ENCODE measurements around the gene SLK.

Gene SLK

DNA sequence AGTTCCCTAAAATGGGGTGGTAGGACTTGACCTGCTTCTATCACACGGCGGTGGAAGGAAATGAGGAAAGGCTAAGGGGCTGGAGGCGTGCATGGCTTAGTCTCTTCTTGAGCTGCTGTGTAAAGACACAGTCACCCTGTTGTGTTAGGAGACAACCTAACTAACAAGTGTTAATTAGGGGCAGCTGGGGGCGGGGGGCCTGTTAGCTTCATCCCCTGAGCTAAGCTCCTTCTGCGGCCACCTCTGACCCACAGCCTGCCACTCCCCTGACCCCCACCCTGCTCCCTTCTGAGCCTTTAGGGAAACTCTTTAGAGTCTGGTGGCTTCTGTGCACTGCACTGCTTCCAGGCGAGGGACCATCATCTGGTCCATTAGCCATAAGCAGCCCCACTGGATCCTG lies 90.8 kb downstream of the SLK start:
- no peak for DNase-seq

DNA sequence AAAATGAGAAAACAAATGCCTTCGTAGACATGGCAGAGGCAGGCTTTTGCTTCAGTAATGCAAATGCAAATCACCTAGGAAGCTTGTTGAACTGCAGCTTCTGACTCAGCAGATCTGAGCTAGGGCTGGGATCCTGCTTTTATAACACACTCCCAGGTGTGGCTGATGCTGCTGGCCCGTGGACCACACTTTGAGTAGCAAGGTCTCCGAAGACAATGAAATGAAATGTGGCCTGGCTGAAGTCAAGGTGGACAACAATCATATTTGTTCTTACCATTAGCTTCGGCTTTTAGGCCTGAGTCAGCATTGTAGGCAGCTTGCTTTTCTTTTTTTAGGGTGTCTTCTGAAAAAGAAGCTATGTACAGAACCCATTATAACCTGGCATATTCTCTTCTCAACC lies 92.4 kb downstream of the SLK start:
- DNase-seq = no peak

DNA sequence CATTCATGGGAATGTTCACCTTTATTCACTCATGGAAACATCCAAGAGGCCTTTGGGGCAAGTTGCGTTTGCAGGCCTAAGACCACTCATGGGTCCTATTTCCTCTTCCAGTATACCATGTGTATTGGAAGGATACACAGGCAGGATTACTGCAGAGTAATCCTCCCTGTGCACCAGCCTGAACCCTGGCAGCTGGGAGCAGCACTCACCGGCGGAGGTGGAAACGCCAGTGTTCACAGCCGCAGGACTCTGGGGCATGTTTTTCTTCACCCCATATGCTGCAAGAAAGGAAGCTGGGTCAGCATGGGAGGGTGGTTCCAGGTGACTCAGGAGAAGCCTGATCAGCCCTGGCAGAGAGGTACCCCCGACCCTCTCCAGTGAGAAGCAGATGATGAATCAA lies 94.3 kb downstream of the SLK start:
- no peak for DNase-seq

DNA sequence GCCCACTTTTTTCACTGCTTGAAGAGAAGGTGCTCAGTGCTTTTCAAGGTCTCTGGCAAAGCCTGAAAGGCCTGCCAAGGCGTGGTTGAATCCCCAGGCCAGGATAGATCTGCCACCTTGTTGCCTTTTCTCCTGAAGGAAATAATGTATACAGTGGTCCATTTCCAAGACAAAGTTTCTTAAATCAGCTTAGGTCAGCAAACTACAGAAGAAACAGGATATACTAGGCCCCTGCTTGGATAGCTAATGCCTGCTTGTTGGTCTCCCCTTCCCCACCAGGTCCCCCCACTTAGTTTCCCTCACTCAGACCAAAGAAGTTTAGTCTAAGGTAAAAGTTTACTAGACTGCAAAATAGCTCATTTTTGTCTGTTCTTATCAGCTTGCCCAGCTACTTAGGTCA lies 98.8 kb downstream of the SLK start:
- DNase-seq = no peak

DNA sequence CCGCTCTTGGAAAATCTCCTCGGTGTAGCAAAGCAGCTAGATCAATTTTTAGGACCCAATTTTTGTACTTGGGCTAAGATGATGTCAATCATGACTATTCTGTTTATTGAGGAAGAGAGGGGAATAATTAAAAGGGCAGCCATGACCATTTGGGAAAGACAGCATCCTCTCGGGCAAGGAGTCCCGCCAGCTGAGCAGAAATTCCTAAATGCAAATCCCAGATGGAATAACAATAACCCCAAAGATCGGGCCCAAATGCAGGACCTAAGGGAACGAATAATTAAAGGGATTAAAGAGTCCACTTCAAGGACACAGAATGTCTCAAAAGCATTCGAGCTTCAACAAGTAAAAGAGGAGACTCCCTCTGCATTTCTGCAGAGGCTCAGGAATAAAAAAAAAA lies 100.0 kb downstream of the SLK start:
- no peak for DNase-seq

DNA sequence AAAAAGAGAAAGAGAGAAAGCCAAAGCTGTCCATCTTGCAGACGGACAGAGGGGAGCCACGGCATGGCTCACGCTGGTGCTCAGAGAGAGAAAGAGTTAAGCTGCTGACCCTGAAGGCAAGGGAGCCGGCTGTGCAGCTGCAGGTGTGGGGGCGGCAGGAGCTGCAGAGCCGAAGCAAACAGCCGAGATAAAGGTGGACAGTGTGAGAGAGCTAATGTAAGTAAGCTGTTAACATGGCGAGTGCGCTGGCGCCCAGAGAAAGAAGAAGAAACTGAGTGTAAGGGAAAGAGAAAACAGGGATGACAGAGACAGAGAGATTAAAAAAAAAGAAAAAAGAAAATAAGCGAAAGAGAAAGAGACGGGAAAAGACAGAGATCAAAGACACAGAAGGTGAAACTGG lies 100.6 kb downstream of the SLK start:
- DNase-seq = no peak

DNA sequence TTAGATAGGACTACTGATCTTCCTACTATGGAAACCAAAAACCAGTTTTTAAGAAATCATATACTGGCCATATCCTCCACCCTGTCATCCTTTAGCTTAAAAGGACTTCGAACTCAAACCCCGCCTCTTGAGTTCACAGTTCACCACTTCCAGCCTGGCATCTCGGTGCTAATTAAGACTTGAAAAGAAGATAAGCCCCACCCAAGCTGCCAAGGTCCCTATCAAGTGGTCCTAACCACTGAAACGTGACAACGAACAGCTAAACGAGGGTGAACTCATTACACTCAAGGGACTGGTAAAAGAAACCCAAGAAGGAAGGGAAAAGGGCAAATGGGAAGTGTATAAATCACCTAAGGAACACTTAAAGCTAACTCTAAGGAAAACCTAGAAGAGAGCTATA lies 102.7 kb downstream of the SLK start:
- no peak for DNase-seq

DNA sequence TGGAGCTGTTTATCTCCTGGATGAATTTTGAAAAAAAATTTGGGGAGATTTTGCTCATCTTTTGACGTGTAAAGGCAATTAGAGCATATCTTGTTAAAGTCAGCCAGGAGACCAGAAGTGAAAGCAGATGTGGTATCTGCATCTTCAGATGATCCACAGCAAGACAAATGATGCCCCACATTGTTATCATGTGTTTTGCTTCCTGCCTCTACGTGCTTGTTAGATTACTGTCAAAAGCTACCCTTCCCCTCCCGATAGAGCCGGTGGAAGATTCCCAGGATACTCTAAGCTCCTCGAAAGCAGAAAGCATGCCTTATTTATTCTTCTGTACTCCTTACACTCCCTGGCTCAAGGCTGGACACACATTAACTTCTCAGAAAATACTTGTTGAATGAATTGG lies 105.8 kb downstream of the SLK start:
- no peak for DNase-seq

DNA sequence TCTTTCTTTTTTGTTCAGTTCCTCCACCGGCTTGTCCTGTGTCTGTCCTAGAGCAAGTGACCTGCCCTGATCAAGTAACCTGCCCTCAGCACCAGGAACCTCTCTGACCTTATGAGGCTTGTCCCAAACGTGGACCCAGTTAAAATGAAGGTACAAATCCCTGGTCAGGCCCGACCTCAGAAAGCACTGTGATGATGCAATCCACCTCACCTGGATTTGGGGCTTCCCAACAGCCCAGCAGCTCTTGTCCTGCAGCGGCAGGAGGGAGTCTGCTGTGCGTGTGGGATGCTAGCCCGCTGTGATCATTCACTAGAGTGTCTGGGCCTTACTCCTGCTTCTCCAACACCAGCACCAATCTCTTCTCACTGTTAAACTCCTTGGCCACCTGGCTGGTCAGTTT lies 107.6 kb downstream of the SLK start:
- no peak for DNase-seq

DNA sequence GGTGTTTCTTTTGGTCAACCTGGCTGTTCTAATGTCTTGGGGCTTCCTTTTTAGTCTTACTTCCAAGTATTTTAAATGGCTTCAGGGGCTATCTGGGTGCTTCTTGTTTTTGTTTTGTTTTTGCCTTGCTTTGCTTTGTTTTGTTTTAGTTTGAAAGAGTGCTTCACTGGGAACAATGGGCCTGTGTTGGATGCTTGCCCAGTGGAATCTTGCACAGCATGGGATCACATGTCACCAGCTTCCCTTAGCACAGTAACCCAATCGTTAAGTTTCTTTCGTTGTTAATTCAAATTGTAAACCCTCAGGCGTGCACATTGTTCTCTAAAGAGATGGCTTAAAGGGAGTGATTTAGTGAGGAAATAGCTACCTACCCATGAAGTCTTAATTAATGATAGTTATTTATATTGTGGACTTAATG lies 109.8 kb downstream of the SLK start:
- DNase-seq = no peak

DNA sequence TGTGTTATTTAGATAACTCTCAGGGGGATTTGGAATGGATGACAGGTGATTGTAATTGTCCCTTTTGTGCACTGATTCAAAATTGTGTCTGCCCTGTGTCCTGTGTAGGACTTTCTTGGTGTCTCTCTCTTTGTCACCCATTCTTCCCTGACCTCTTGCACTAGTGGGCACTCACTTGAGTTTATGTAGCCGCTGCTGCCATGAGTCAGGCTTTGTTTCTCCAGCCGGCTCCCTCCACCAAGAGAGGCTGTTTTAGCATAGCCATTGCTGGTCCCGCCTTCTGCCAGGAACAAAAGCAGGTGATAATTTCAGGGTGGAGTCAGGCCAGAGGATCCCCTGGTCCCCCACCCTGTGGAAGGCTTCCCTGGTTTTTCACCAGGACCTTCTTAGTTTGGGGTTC lies 110.3 kb downstream of the SLK start:
- DNase-seq = no peak

DNA sequence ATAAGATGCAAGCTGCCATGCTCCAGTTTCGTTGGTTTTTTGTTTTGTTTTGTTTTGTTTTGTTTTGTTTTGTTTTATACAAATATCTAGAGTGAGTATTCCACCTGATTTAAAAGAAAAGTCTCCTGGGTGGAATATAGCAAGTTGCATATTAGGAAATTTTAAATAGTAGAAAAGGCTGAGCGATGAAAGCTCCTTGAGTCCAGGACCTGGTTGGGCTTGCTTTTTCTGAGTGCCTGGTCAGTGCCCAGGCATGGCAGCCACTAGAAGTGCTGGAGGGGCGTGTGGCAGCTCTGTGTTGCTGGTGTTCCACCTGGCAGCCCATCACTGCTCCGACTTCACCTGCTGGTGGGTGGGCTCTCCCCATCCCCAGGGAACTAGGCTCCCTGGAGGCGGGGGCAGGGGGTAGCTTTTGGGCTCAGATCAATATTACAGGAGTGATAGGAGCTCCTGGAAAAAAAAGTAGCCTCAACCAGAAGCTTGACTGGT lies 110.8 kb downstream of the SLK start:
- DNase-seq = no peak

Measured in stimulated activated CD4-positive, alpha-beta T cell treated with anti-CD3 and anti-CD28 coated beads, Interleukin-4, amount 100 ng/mL, for 24 hours (primary cell).